ENCODE measurements around the gene SLC1A5. TPM values are rescaled to one million over a fixed set of nuclear protein-coding genes. Genes with fewer than 3 reads are reported as not detected.

SLC1A5 gene
- total RNA-seq, 2 donors from 2014 or later, result 77.6 to 78.1 TPM

GRCh38 chr19:46746281-46747057 lies 41.9 kb downstream of the SLC1A5 start, which contains the start of gene STRN4:
TSS of gene STRN4 (minus strand) at chr19:46746450. CDS start at chr19:46746430, 20 bp downstream.
- Mint-ChIP-seq H3K27ac (peak within 1 kb of the TSS; percentile 96), H3K9me3 (peaks cover 5% of the 10 kb centered on the region), H3K4me1 (peaks cover 22% of the 10 kb centered on the region), H3K27me3 (ENCODE audit: insufficient read depth) (no peaks in the 10 kb centered on the region), H3K4me3 (peak within 1 kb of the TSS; percentile 98), H3K36me3 (ENCODE audit: low read depth) (peaks cover 29% of the 10 kb centered on the region)
- peak within 1 kb of the TSS; percentile 97 for H3K4me3 ChIP-seq (ENCODE audit: low read length)
- peak; percentile 73 for DNase-seq
- peaks cover 10% of the 10 kb centered on the region for H3K36me3 ChIP-seq (ENCODE audit: control insufficient read depth, insufficient read depth, low read length)
- WGBS, 2 experiments (ENCODE audit: insufficient coverage in 1 of 2, insufficient read length in 1 of 2), result 2 to 31% methylated on average over 4 to 53 of the region's 74 CpGs
- peak within 1 kb of the TSS; percentile 79 for H3K9ac ChIP-seq (ENCODE audit: extremely low read depth, low read length, poor library complexity, severe bottlenecking)
- no peak for TF ChIP-seq CTCF (conservative IDR thresholded peaks at IDR 0.05)
- peak within 1 kb of the TSS; percentile 82 for H3K27ac ChIP-seq (ENCODE audit: low read depth, low read length)
- H3K9me3 ChIP-seq (ENCODE audit: control insufficient read depth, low read length), result no peaks in the 10 kb centered on the region
- no peaks in the 10 kb centered on the region for H3K27me3 ChIP-seq (ENCODE audit: control insufficient read depth, insufficient read depth, low read length, poor library complexity, severe bottlenecking)
- H3K4me1 ChIP-seq (ENCODE audit: control insufficient read depth, insufficient read depth, low read length), result peaks cover 2% of the 10 kb centered on the region

GRCh38 chr19:46745521-46746280 lies 42.7 kb downstream of the SLC1A5 start, which contains the start of gene FKRP:
TSS of gene FKRP (plus strand) at chr19:46746057. CDS start at chr19:46755451, 9,394 bp downstream.
- H3K4me3 ChIP-seq (ENCODE audit: low read length), result peak within 1 kb of the TSS; percentile 97
- H3K27me3 Mint-ChIP-seq (ENCODE audit: insufficient read depth), result no peaks in the 10 kb centered on the region
- H3K9me3 ChIP-seq (ENCODE audit: control insufficient read depth, low read length), result no peaks in the 10 kb centered on the region
- peak within 1 kb of the TSS; percentile 96 for H3K27ac Mint-ChIP-seq
- H3K9ac ChIP-seq (ENCODE audit: extremely low read depth, low read length, poor library complexity, severe bottlenecking), result peak within 1 kb of the TSS; percentile 79
- H3K4me1 Mint-ChIP-seq, result peaks cover 25% of the 10 kb centered on the region
- H3K36me3 Mint-ChIP-seq (ENCODE audit: low read depth), result peaks cover 28% of the 10 kb centered on the region
- TF ChIP-seq CTCF (conservative IDR thresholded peaks at IDR 0.05), result no peak
- whole genome bisulfite sequencing, 2 experiments (ENCODE audit: insufficient coverage in 1 of 2, insufficient read length in 1 of 2), result 0% methylated on average over 8 to 68 of the region's 68 CpGs
- peak; percentile 76 for DNase-seq
- no peaks in the 10 kb centered on the region for H3K27me3 ChIP-seq (ENCODE audit: control insufficient read depth, insufficient read depth, low read length, poor library complexity, severe bottlenecking)
- peaks cover 5% of the 10 kb centered on the region for H3K9me3 Mint-ChIP-seq
- H3K27ac ChIP-seq (ENCODE audit: low read depth, low read length), result peak within 1 kb of the TSS; percentile 82
- H3K36me3 ChIP-seq (ENCODE audit: control insufficient read depth, insufficient read depth, low read length), result peaks cover 10% of the 10 kb centered on the region
- peaks cover 2% of the 10 kb centered on the region for H3K4me1 ChIP-seq (ENCODE audit: control insufficient read depth, insufficient read depth, low read length)
- peak within 1 kb of the TSS; percentile 98 for H3K4me3 Mint-ChIP-seq

- no peak for DNase-seq
Measured at GRCh38 chr19:46745030-46745429, 43.4 kb downstream of the SLC1A5 start.

More at GRCh38 chr19:46745030-46745429, 43.4 kb downstream of the SLC1A5 start:
- Mint-ChIP-seq H3K27me3 (ENCODE audit: insufficient read depth) (no peaks in the 10 kb centered on the region), H3K27ac (peak overlapping the region; percentile 96), H3K4me3 (peak overlapping the region; percentile 98), H3K9me3 (peaks cover 5% of the 10 kb centered on the region), H3K4me1 (peaks cover 27% of the 10 kb centered on the region), H3K36me3 (ENCODE audit: low read depth) (peaks cover 30% of the 10 kb centered on the region)
- Histone ChIP-seq H3K36me3 (ENCODE audit: control insufficient read depth, insufficient read depth, low read length) (peaks cover 13% of the 10 kb centered on the region), H3K9ac (ENCODE audit: extremely low read depth, low read length, poor library complexity, severe bottlenecking) (peak overlapping the region; percentile 79), H3K9me3 (ENCODE audit: control insufficient read depth, low read length) (no peaks in the 10 kb centered on the region), H3K27ac (ENCODE audit: low read depth, low read length) (no peak overlapping the region), H3K4me3 (ENCODE audit: low read length) (peak overlapping the region; percentile 97), H3K27me3 (ENCODE audit: control insufficient read depth, insufficient read depth, low read length, poor library complexity, severe bottlenecking) (no peaks in the 10 kb centered on the region), H3K4me1 (ENCODE audit: control insufficient read depth, insufficient read depth, low read length) (peaks cover 2% of the 10 kb centered on the region)
- no peak for TF ChIP-seq CTCF (conservative IDR thresholded peaks at IDR 0.05)
- 44 to 46% methylated on average over 5 to 8 of the region's 8 CpGs for WGBS, 2 experiments (ENCODE audit: insufficient coverage in 1 of 2, insufficient read length in 1 of 2)
